Vagina (tissue), 2 donors: ENCODE results near the gene C1QTNF12. TPM values are rescaled to one million over a fixed set of nuclear protein-coding genes. Genes with fewer than 3 reads are reported as not detected.

Experiments
- DNase-seq, 2 donors: peaks; one replicate each; pipeline ENCODE4 v3.0.0-alpha.2; 2017; ENCODE audit errors: extremely low spot score in 2 of 2
- H3K27ac ChIP-seq: fragments of 200-600 bp; sonication (generic); one replicate; pipeline ENCODE4 v1.5.1; 2019
- H3K27me3 ChIP-seq: fragments of 200-600 bp; sonication (generic); one replicate; pipeline ENCODE4 v1.5.1; 2019
- H3K36me3 ChIP-seq, 2 donors: fragments of 200-600 bp; sonication (generic); one replicate each; pipeline ENCODE4 v1.5.1; 2017 to 2019
- H3K4me1 ChIP-seq: fragments of 200-600 bp; sonication (generic); one replicate; pipeline ENCODE4 v1.5.1; 2019
- H3K4me3 ChIP-seq, 2 donors: fragments of 200-600 bp; sonication (generic); 1 replicate in 1 of 2; 2 replicates in 1 of 2; pipeline ENCODE4 v1.5.1; 2016 to 2019
- H3K9me3 ChIP-seq: fragments of 200-600 bp; sonication (generic); one replicate; pipeline ENCODE4 v1.5.1; 2019
- CTCF ChIP-seq, 3 experiments: fragments of 450-650 bp in 2 of 3; fragments of 200-600 bp in 1 of 3; sonication (generic) in 1 of 3; IDR thresholded peaks; one replicate each; pipeline ENCODE4 v1.5.1; 2017 to 2019; ENCODE audit warnings: antibody characterized with exemption in 3 of 3, mild to moderate bottlenecking in 2 of 3, moderate library complexity in 2 of 3
- POLR2A ChIP-seq, 2 donors: fragments of 450-650 bp; IDR thresholded peaks; one replicate each; pipeline ENCODE4 v1.6.1; 2017; ENCODE audit warnings: antibody characterized with exemption in 2 of 2, mild to moderate bottlenecking in 2 of 2, moderate library complexity in 2 of 2
- POLR2AphosphoS5 ChIP-seq, 2 donors: sonication (generic); formaldehyde crosslinking; IDR thresholded peaks; one replicate each; pipeline ENCODE4 v1.9.0; 2017; ENCODE audit warnings: antibody characterized with exemption in 2 of 2, mild to moderate bottlenecking in 2 of 2, low read depth in 1 of 2; ENCODE audit not compliant: insufficient read depth in 1 of 2
- intact Hi-C: fragments of 100-400 bp; cut with DNase I; formaldehyde crosslinking; loops from one replicate; pipeline ENCODE4 v1.15.1; 2023
- total RNA-seq: library from RNA; depleted of rRNA; stranded (reverse); fragments of >200 nt; gene quantifications from one replicate; pipeline ENCODE4 v1.2.3, GENCODE V29; 2016

The C1QTNF12 gene
- total RNA-seq, 1 donor from 2014 or later, result not detected

- DNase-seq, result no peak
- Histone ChIP-seq H3K9me3 (no peaks in the 10 kb centered on the region), H3K4me1 (peaks cover 20% of the 10 kb centered on the region), H3K27me3 (peaks cover 4% of the 10 kb centered on the region), H3K4me3 (no peak overlapping the region), H3K36me3 (no peaks in the 10 kb centered on the region), H3K27ac (no peak overlapping the region)
- intact Hi-C loops, result no loop called here
- TF ChIP-seq CTCF (IDR thresholded peaks at IDR 0.05) (no peak), POLR2A (IDR thresholded peaks at IDR 0.05) (no peak), POLR2AphosphoS5 (IDR thresholded peaks at IDR 0.05; ENCODE audit: insufficient read depth in 1 of 2, low read depth in 1 of 2) (no peak)
Measured at GRCh38 chr1:1243807-1244191, 2.7 kb downstream of the C1QTNF12 start.

- intact Hi-C loops, result no loop called here
- H3K36me3 ChIP-seq, result no peaks in the 10 kb centered on the region
- DNase-seq, result no peak
- peaks cover 4% of the 10 kb centered on the region for H3K27me3 ChIP-seq
- TF ChIP-seq POLR2A (IDR thresholded peaks at IDR 0.05) (no peak), POLR2AphosphoS5 (IDR thresholded peaks at IDR 0.05; ENCODE audit: insufficient read depth in 1 of 2, low read depth in 1 of 2) (no peak), CTCF (IDR thresholded peaks at IDR 0.05) (no peak)
- H3K4me1 ChIP-seq, result peaks cover 24% of the 10 kb centered on the region
- H3K4me3 ChIP-seq, result no peak overlapping the region
- H3K9me3 ChIP-seq, result no peaks in the 10 kb centered on the region
- H3K27ac ChIP-seq, result no peak overlapping the region
Measured at GRCh38 chr1:1243266-1243660, 3.3 kb downstream of the C1QTNF12 start.

- DNase-seq, result no peak
- Histone ChIP-seq H3K27ac (no peak overlapping the region), H3K4me3 (no peak overlapping the region), H3K27me3 (peaks cover 7% of the 10 kb centered on the region), H3K9me3 (no peaks in the 10 kb centered on the region), H3K4me1 (peaks cover 30% of the 10 kb centered on the region), H3K36me3 (no peaks in the 10 kb centered on the region)
- intact Hi-C loops, result no loop called here
- TF ChIP-seq POLR2AphosphoS5 (IDR thresholded peaks at IDR 0.05; ENCODE audit: insufficient read depth in 1 of 2, low read depth in 1 of 2) (no peak), CTCF (IDR thresholded peaks at IDR 0.05) (no peak), POLR2A (IDR thresholded peaks at IDR 0.05) (no peak)
Measured at GRCh38 chr1:1242461-1243265, 3.9 kb downstream of the C1QTNF12 start.

- H3K27ac ChIP-seq, result no peak overlapping the region
- H3K27me3 ChIP-seq, result peaks cover 7% of the 10 kb centered on the region
- no peaks in the 10 kb centered on the region for H3K9me3 ChIP-seq
- H3K4me3 ChIP-seq, result no peak overlapping the region
- intact Hi-C loops, result no loop called here
- H3K36me3 ChIP-seq, result no peaks in the 10 kb centered on the region
- peaks cover 34% of the 10 kb centered on the region for H3K4me1 ChIP-seq
- TF ChIP-seq POLR2AphosphoS5 (IDR thresholded peaks at IDR 0.05; ENCODE audit: insufficient read depth in 1 of 2, low read depth in 1 of 2) (no peak), POLR2A (IDR thresholded peaks at IDR 0.05) (no peak), CTCF (IDR thresholded peaks at IDR 0.05) (no peak)
- DNase-seq, result no peak
Measured at GRCh38 chr1:1241588-1242219, 4.8 kb downstream of the C1QTNF12 start.
